Panc1 (cell line): ENCODE data around the gene SMIM22. TPM values are rescaled to one million over a fixed set of nuclear protein-coding genes. Genes with fewer than 3 reads are reported as not detected.

ENCODE experiments used
- ATAC-seq: fragments of 200-7000 bp; cut with Tn5 transposase; 2 replicates; pipeline ENCODE4 v1.9.1; 2020; ENCODE audit warnings: mild to moderate bottlenecking, moderate library complexity
- BruUV-seq: library from RNA; stranded (reverse); fragments of 400-500 nt; replicated peaks from 2 replicates; lab custom pipeline; 2021; lab: Mats Ljungman, UMichigan
- CTCF ChIA-PET: fragments of 300-600 bp; sonication (Branson Sonifier 250); formaldehyde crosslinking; loops from one replicate; lab custom pipeline; 2022; ENCODE audit warnings: antibody characterized with exemption; lab: Charles Lee
- POLR2A ChIA-PET: fragments of 300-600 bp; sonication (Branson Sonifier 250); formaldehyde crosslinking; loops from one replicate; lab custom pipeline; 2022; ENCODE audit warnings: antibody characterized with exemption; lab: Charles Lee
- DNase-seq: peaks from one replicate; pipeline ENCODE4 v3.0.0-alpha.2; 2010; ENCODE audit warnings: low read depth, low spot score
- H3K27ac ChIP-seq: 2 replicates; pipeline ENCODE4 v1.5.1; 2011; ENCODE audit warnings: mild to moderate bottlenecking, low read length, inconsistent platforms
- H3K27me3 ChIP-seq: fragments of 200-500 bp; sonication (Bioruptor generic); 2 replicates; pipeline ENCODE4 v1.6.0; 2014; ENCODE audit warnings: low read length, inconsistent platforms; ENCODE audit not compliant: control insufficient read depth, insufficient read depth
- H3K36me3 ChIP-seq: fragments of 200-500 bp; sonication (Bioruptor generic); 2 replicates; pipeline ENCODE4 v1.5.1; 2014; ENCODE audit warnings: inconsistent platforms, mild to moderate bottlenecking, low read length, moderate library complexity; ENCODE audit not compliant: control insufficient read depth, insufficient read depth
- H3K4me1 ChIP-seq: 2 replicates; pipeline ENCODE4 v1.5.1; 2011; ENCODE audit warnings: inconsistent platforms, mild to moderate bottlenecking, low read length, moderate library complexity; ENCODE audit not compliant: control insufficient read depth, insufficient read depth
- H3K4me3 ChIP-seq, 2 experiments: 2 replicates each; pipeline ENCODE4 v1.5.1; 2011 to 2012; ENCODE audit warnings: low read depth in 2 of 2, low read length in 2 of 2, mild to moderate bottlenecking in 2 of 2, inconsistent platforms in 1 of 2, moderate library complexity in 1 of 2
- H3K9me3 ChIP-seq: fragments of 200-500 bp; sonication (Bioruptor generic); 2 replicates; pipeline ENCODE4 v1.5.1; 2014; ENCODE audit warnings: low read depth, mild to moderate bottlenecking, inconsistent platforms, low read length, moderate library complexity; ENCODE audit not compliant: control insufficient read depth, insufficient read depth
- POLR2AphosphoS5 ChIP-seq: IDR thresholded peaks from 2 replicates; pipeline ENCODE4 v1.6.1; 2012; ENCODE audit warnings: mild to moderate bottlenecking, low read depth, low read length, moderate library complexity
- SIN3A ChIP-seq: IDR thresholded peaks from 2 replicates; pipeline ENCODE4 v1.6.1; 2012; ENCODE audit warnings: low read depth, mild to moderate bottlenecking, low read length, moderate library complexity, borderline replicate concordance; ENCODE audit not compliant: insufficient read depth
- TCF7L2 ChIP-seq: IDR thresholded peaks from 2 replicates; pipeline ENCODE4 v1.6.1; 2011; ENCODE audit warnings: mild to moderate bottlenecking, low read depth, low read length, inconsistent platforms
- in situ Hi-C: cut with HindIII; loops from 2 replicates; pipeline ENCODE4 v1.10.0; 2016; ENCODE audit warnings: low sequenced_read_pairs, low pct_unique_long_range_greater_than_20kb
- intact Hi-C: fragments of 100-400 bp; cut with micrococcal nuclease; formaldehyde crosslinking; loops from one replicate; pipeline ENCODE4 v1.10.0; 2022; ENCODE audit not compliant: unreplicated experiment
- total RNA-seq: library from RNA; stranded (reverse); gene quantifications from one replicate; pipeline ENCODE4 v1.2.1, GENCODE V29; 2021; ENCODE audit not compliant: unreplicated experiment
- TF ChIP-seq, protein P1 (sequence below), 2 experiments: IDR thresholded peaks; 2 replicates each; pipeline ENCODE4 v1.6.1; 2011 to 2012; ENCODE audit warnings: low read depth in 2 of 2, control low read depth in 1 of 2, low read length in 1 of 2, mild to moderate bottlenecking in 1 of 2, moderate library complexity in 1 of 2; ENCODE audit not compliant: insufficient read depth in 1 of 2
- TF ChIP-seq, protein P2 (sequence below): fragments of 450-650 bp; IDR thresholded peaks from 2 replicates; pipeline ENCODE4 v1.5.1; 2017; ENCODE audit warnings: mild to moderate bottlenecking

The SMIM22 gene
- total RNA-seq, 1 experiment from 2014 or later = not detected

DNA sequence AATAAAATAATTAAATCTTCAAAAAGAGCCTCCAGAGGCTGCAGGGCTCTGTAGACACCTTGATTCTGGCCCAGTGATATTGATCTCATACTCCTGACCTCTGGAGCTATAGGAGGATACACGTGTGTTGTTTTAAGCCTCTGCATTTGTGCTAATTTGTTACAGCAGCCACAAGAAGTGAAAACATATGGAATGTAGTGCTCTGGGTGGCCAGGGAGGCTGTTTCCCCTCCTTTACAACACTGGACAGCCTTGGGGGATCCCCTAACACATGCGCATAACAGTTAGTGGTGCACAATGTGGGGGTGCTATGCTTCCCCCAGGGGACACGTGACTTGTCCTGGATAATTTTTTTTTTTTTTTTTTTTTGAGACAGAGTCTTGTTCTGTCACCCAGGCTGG lies 23.5 kb upstream of the SMIM22 start:
- no peak for TF ChIP-seq POLR2AphosphoS5
- TF ChIP-seq, protein P1, sequence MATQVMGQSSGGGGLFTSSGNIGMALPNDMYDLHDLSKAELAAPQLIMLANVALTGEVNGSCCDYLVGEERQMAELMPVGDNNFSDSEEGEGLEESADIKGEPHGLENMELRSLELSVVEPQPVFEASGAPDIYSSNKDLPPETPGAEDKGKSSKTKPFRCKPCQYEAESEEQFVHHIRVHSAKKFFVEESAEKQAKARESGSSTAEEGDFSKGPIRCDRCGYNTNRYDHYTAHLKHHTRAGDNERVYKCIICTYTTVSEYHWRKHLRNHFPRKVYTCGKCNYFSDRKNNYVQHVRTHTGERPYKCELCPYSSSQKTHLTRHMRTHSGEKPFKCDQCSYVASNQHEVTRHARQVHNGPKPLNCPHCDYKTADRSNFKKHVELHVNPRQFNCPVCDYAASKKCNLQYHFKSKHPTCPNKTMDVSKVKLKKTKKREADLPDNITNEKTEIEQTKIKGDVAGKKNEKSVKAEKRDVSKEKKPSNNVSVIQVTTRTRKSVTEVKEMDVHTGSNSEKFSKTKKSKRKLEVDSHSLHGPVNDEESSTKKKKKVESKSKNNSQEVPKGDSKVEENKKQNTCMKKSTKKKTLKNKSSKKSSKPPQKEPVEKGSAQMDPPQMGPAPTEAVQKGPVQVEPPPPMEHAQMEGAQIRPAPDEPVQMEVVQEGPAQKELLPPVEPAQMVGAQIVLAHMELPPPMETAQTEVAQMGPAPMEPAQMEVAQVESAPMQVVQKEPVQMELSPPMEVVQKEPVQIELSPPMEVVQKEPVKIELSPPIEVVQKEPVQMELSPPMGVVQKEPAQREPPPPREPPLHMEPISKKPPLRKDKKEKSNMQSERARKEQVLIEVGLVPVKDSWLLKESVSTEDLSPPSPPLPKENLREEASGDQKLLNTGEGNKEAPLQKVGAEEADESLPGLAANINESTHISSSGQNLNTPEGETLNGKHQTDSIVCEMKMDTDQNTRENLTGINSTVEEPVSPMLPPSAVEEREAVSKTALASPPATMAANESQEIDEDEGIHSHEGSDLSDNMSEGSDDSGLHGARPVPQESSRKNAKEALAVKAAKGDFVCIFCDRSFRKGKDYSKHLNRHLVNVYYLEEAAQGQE (IDR thresholded peaks at IDR 0.05; ENCODE audit: insufficient read depth in 1 of 2, low read depth in 2 of 2, low read length in 1 of 2) = no peak
- TF ChIP-seq TCF7L2 = no peak
- Histone ChIP-seq H3K36me3 (no peaks in the 10 kb centered on the region), H3K4me1 (peaks cover 10% of the 10 kb centered on the region), H3K27ac (no peak overlapping the region), H3K9me3 (no peaks in the 10 kb centered on the region), H3K27me3 (no peaks in the 10 kb centered on the region), H3K4me3 (no peak overlapping the region)
- in situ Hi-C loops (no loop called here), intact Hi-C loops (no loop called here)
- no TSS peak for BruUV-seq
- no peak for ATAC-seq
- POLR2A ChIA-PET = no interaction called here
- CTCF ChIA-PET = no interaction called here
- no peak for DNase-seq

DNA sequence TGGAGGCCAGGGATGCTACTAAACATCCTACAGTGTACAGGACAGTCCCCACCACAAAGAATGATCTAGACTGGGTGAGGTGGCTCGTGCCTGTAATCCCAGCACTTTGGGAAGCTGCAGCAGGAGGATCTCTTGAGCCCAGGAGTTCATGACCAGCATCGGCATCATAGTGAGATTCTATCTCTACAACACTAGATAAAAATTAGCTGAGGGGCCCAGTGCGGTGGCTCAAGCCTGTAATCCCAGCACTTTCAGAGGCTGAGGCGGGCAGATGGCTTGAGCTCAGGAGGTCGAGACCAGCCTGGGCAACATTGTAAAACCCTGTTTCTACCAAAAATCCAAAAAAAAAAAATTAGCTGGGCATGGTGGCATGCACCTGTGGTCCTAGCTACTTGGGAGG lies 22.8 kb upstream of the SMIM22 start:
- Histone ChIP-seq H3K27ac (no peak overlapping the region), H3K27me3 (no peaks in the 10 kb centered on the region), H3K4me1 (peaks cover 10% of the 10 kb centered on the region), H3K9me3 (no peaks in the 10 kb centered on the region), H3K4me3 (no peak overlapping the region), H3K36me3 (no peaks in the 10 kb centered on the region)
- ChIA-PET POLR2A (no interaction called here), CTCF (interaction anchor here (0.6 to 0.7 kb wide), 3 partner anchors 16 to 140 kb away, joined by 3 to 4 read pairs (median 3); no protein-coding TSS in a partner anchor)
- no TSS peak for BruUV-seq
- DNase-seq = no peak
- ATAC-seq = no peak
- intact Hi-C loops = no loop called here
- in situ Hi-C loops = no loop called here
- TF ChIP-seq POLR2AphosphoS5 (no peak), TCF7L2 (no peak), SIN3A (no peak)
- TF ChIP-seq, protein P2, sequence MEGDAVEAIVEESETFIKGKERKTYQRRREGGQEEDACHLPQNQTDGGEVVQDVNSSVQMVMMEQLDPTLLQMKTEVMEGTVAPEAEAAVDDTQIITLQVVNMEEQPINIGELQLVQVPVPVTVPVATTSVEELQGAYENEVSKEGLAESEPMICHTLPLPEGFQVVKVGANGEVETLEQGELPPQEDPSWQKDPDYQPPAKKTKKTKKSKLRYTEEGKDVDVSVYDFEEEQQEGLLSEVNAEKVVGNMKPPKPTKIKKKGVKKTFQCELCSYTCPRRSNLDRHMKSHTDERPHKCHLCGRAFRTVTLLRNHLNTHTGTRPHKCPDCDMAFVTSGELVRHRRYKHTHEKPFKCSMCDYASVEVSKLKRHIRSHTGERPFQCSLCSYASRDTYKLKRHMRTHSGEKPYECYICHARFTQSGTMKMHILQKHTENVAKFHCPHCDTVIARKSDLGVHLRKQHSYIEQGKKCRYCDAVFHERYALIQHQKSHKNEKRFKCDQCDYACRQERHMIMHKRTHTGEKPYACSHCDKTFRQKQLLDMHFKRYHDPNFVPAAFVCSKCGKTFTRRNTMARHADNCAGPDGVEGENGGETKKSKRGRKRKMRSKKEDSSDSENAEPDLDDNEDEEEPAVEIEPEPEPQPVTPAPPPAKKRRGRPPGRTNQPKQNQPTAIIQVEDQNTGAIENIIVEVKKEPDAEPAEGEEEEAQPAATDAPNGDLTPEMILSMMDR = no peak
- TF ChIP-seq, protein P1 (IDR thresholded peaks at IDR 0.05; ENCODE audit: insufficient read depth in 1 of 2, low read depth in 2 of 2, low read length in 1 of 2) = no peak
